Retinal pigment epithelial cell (primary cell): ENCODE data around the gene GABBR2.

Experiments
- DNase-seq: peaks from one replicate; pipeline ENCODE4 v3.0.0-alpha.2; 2010; ENCODE audit warnings: low read depth
- H3K4me3 ChIP-seq: 2 replicates; pipeline ENCODE4 v1.5.1; 2011; ENCODE audit warnings: mild to moderate bottlenecking, low read length, control low read depth, moderate library complexity
- TF ChIP-seq, protein P1 (sequence below): conservative IDR thresholded peaks from 2 replicates; pipeline ENCODE4 v1.5.1; 2011; ENCODE audit warnings: low read depth, low read length, control low read depth, inconsistent platforms

The GABBR2 gene

DNA sequence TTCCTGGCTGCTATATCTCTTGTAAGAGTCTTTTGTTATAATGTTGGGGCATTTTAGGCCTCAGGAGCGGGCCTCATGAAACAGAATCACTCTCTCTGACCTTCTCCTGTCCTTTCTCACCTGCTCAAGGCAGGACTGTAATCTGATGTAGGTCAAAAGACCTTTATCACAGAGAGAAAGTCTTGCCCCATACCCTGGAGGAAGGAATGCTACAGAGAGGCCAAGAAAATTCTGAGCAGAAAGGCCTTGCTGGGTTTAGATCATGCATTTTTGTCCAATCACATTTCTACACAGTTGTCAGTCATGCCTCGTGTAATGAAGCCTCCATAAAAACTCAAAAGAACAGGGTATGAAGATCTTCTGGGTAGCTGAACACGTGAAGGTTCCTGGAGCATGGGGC is 408.1 kb downstream of the GABBR2 start:
- TF ChIP-seq, protein P1, sequence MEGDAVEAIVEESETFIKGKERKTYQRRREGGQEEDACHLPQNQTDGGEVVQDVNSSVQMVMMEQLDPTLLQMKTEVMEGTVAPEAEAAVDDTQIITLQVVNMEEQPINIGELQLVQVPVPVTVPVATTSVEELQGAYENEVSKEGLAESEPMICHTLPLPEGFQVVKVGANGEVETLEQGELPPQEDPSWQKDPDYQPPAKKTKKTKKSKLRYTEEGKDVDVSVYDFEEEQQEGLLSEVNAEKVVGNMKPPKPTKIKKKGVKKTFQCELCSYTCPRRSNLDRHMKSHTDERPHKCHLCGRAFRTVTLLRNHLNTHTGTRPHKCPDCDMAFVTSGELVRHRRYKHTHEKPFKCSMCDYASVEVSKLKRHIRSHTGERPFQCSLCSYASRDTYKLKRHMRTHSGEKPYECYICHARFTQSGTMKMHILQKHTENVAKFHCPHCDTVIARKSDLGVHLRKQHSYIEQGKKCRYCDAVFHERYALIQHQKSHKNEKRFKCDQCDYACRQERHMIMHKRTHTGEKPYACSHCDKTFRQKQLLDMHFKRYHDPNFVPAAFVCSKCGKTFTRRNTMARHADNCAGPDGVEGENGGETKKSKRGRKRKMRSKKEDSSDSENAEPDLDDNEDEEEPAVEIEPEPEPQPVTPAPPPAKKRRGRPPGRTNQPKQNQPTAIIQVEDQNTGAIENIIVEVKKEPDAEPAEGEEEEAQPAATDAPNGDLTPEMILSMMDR, result no peak
- DNase-seq, result no peak

GRCh38 chr9:98298476-98298875 is 410.3 kb downstream of the GABBR2 start:
- no peak for DNase-seq
- TF ChIP-seq, protein P1, result no peak

More for the DNA sequence above, 408.1 kb downstream of the GABBR2 start:
- no peak overlapping the region for H3K4me3 ChIP-seq

GRCh38 chr9:98295824-98296223 is 412.9 kb downstream of the GABBR2 start:
- TF ChIP-seq, protein P1, result no peak
- no peak for DNase-seq
- H3K4me3 ChIP-seq, result no peak overlapping the region

More at GRCh38 chr9:98298476-98298875, 410.3 kb downstream of the GABBR2 start:
- H3K4me3 ChIP-seq, result no peak overlapping the region

- TF ChIP-seq, protein P1, result no peak
- no peak overlapping the region for H3K4me3 ChIP-seq
- DNase-seq, result no peak
These were observed 416.9 kb downstream of the GABBR2 start for GRCh38 chr9:98291820-98292219.

DNA sequence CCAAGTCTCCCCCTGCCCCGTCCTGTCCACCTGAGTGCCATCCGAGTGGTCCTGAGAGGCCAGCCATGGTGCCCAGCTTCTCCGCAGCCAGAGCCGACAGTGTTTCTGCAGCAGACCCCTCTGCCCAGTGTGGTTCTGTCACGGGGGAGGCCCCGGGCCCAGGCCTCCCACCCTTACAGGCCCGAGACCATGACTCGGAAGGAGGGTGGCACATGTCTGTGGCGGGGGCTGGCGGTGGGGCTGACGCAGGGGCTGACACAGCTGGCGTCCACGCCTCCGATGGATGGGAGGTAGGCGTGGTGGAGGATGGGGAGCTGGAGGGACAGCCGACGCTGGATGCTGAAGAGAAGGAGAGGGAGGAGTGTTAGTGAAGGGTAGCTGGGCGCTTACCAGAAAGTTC is 418.3 kb downstream of the GABBR2 start:
- TF ChIP-seq, protein P1, result no peak

GRCh38 chr9:98289614-98290201 is 419.0 kb downstream of the GABBR2 start:
- TF ChIP-seq, protein P1, result no peak

More for the DNA sequence above, 418.3 kb downstream of the GABBR2 start:
- no peak overlapping the region for H3K4me3 ChIP-seq
- DNase-seq, result no peak

GRCh38 chr9:98288881-98289280 is 419.9 kb downstream of the GABBR2 start:
- DNase-seq, result no peak
- H3K4me3 ChIP-seq, result no peak overlapping the region
- TF ChIP-seq, protein P1, result no peak

More at GRCh38 chr9:98289614-98290201, 419.0 kb downstream of the GABBR2 start:
- no peak overlapping the region for H3K4me3 ChIP-seq
- DNase-seq, result no peak
